OCI-LY1 (cell line): ENCODE measurements around the gene KCNH4.

Experiments
- CTCF ChIP-seq: fragments of 200-600 bp; sonication (generic), shearing (Covaris generic); IDR thresholded peaks from 2 replicates; pipeline ENCODE4 v1.5.1; 2017; ENCODE audit warnings: mild to moderate bottlenecking, antibody characterized with exemption, low read length, moderate library complexity, mixed read lengths
- EZH2 ChIP-seq: fragments of 200-600 bp; sonication (generic), shearing (Covaris generic); IDR thresholded peaks from 2 replicates; pipeline ENCODE4 v1.8.0; 2017; ENCODE audit warnings: borderline replicate concordance, mixed run types, mild to moderate bottlenecking, antibody characterized with exemption, low read length, moderate library complexity, mixed read lengths

DNA sequence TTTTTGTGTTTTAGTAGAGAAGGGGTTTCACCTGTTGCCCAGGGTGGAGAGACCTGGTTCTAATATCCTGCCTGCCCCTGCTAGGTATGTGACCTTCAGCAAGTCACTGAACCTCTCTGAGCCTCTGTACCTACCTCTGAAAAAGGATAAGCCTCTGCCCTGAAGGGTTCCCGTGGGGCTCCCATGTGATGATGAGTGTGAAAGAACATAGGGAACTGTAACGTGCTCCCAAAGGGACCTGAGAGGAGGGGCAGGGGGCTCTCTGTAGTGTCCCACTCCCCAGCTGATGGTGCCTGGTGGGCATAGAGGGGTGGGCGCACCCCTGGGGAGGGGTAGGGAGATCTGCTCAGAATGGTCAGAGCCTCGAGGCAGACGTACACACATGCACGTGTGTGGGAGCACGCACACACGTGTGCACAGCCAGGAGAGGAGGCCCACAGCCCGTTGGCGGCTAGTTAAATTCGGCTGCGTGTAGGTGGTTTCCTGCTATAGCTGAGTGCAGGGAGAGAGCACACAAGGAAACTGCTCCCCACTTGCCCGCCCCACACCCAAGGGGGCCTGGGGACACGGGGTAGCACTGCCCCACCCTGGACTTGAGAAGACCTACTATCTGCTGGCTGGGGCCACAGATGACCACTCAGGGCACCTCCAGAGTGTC is 6.7 kb downstream of the KCNH4 start:
- TF ChIP-seq CTCF = no peak
- no peak for TF ChIP-seq EZH2
